ENCODE results near the gene TNNT1. TPM values are rescaled to one million over a fixed set of nuclear protein-coding genes. Genes with fewer than 3 reads are reported as not detected.

Gene TNNT1
- polyA plus RNA-seq, 1 experiment = 3.3 TPM

GRCh38 chr19:55098716-55099556 lies 50.1 kb downstream of the TNNT1 start:
- ChIA-PET POLR2A (no interaction called here), CTCF (interaction anchor here (0.6 to 1.8 kb wide), 3 partner anchors 10 to 33 kb away, joined by 3 to 10 read pairs (median 7); no protein-coding TSS in a partner anchor)
- TF ChIP-seq, protein P1, sequence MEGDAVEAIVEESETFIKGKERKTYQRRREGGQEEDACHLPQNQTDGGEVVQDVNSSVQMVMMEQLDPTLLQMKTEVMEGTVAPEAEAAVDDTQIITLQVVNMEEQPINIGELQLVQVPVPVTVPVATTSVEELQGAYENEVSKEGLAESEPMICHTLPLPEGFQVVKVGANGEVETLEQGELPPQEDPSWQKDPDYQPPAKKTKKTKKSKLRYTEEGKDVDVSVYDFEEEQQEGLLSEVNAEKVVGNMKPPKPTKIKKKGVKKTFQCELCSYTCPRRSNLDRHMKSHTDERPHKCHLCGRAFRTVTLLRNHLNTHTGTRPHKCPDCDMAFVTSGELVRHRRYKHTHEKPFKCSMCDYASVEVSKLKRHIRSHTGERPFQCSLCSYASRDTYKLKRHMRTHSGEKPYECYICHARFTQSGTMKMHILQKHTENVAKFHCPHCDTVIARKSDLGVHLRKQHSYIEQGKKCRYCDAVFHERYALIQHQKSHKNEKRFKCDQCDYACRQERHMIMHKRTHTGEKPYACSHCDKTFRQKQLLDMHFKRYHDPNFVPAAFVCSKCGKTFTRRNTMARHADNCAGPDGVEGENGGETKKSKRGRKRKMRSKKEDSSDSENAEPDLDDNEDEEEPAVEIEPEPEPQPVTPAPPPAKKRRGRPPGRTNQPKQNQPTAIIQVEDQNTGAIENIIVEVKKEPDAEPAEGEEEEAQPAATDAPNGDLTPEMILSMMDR (IDR thresholded peaks at IDR 0.05; ENCODE audit: low read depth, low read length) = 0 out of 2 replicates have a peak, but pooled peaks have one; percentile 3
- Histone ChIP-seq H3K27me3 (ENCODE audit: control insufficient read depth, insufficient read depth, low read length) (no peaks in the 10 kb centered on the region), H3K4me3 (ENCODE audit: low read depth, low read length) (no peak overlapping the region), H3K9me3 (ENCODE audit: control insufficient read depth, insufficient read depth, low read length) (peaks cover 11% of the 10 kb centered on the region), H3K27ac (ENCODE audit: low read depth, low read length) (no peak overlapping the region)
- DNase-seq (ENCODE audit: low read depth, low spot score) = no peak

GRCh38 chr19:55097864-55098715 lies 50.9 kb downstream of the TNNT1 start:
- DNase-seq (ENCODE audit: low read depth, low spot score) = no peak
- no peak overlapping the region for H3K27ac ChIP-seq (ENCODE audit: low read depth, low read length)
- no peak overlapping the region for H3K4me3 ChIP-seq (ENCODE audit: low read depth, low read length)
- ChIA-PET POLR2A (no interaction called here), CTCF (interaction anchor here (0.6 to 1.8 kb wide), 2 partner anchors 9 to 34 kb away, joined by 3 to 10 read pairs; no protein-coding TSS in a partner anchor)
- H3K9me3 ChIP-seq (ENCODE audit: control insufficient read depth, insufficient read depth, low read length) = peaks cover 3% of the 10 kb centered on the region
- H3K27me3 ChIP-seq (ENCODE audit: control insufficient read depth, insufficient read depth, low read length) = no peaks in the 10 kb centered on the region
- TF ChIP-seq, protein P1 (IDR thresholded peaks at IDR 0.05; ENCODE audit: low read depth, low read length) = no peak

DNA sequence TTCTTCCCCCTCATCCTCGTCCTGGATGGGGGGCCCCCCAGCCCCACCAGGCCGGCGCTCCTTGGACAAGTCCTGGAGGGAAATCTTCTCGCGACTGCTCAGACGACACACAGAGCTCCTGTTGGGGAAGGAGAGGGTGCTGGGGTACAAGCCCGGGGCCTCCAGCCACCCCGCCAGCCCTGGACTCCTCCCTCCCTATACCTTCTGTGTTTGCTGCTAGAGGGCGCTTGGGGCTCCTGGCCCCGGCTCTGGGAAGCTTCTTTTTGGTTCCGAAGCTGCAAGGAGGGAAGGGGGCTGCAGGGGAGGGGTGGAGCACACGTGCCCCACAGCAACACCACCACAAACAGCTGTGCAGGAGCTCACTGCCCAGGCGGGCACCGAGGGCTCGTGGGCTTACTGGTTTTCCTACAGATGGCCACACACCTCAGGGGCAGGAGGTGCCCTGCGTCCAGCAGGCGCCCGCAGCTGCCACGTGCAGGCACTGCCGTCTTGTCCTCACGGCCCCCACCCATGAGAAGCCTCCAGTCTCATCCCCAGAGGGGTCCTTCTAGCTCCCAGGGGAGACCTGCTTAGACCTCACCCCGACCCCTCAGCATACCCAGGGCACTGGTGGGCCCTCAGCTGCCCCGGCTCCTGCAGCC lies 52.8 kb downstream of the TNNT1 start:
- H3K27me3 ChIP-seq (ENCODE audit: control insufficient read depth, insufficient read depth, low read length) = no peaks in the 10 kb centered on the region
- H3K27ac ChIP-seq (ENCODE audit: low read depth, low read length) = no peak overlapping the region
- ChIA-PET POLR2A (no interaction called here), CTCF (no interaction called here)
- TF ChIP-seq, protein P1 (IDR thresholded peaks at IDR 0.05; ENCODE audit: low read depth, low read length) = no peak
- DNase-seq (ENCODE audit: low read depth, low spot score) = no peak
- no peaks in the 10 kb centered on the region; the same call in 1 of the 2 replicates for H3K9me3 ChIP-seq (ENCODE audit: control insufficient read depth, insufficient read depth, low read length)
- H3K4me3 ChIP-seq (ENCODE audit: low read depth, low read length) = no peak overlapping the region

DNA sequence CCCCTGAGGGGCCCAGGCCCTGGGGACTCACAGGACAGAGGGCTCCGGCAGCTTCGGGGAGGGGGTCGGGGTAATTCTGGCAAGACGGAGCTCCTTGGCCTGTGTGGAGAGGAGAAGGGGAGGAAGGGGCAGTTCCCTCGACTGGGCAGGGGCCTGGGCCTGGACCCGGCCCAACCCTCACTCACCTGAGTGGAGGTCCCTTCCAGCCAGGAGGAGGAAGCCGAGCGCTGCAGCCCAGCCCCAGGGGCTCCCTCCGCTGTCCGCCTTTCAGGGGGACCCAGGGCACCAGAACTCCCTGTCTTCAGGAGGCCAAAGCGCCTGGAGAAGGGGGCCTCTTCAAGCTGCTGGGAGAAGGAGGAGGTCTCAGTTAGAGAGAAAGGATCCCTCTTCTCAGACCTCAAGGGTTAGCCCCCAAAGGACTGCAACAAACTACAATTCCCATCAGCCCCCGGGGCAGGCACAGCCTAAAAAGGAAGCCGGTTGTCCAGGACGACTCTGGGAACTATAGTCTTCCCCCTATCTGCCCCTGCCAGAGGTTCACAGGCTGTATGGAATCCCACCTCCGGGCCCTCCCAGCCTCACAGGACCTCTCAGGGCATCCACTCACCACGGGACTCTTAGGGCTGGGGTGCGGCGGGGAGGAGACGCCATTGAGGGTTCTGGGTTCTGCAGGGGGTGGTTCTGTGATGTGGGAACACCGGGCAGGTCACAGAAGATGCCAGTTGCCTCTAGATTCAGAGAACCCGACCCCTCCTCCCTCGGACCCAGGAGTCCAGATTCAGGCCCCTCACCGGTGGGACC lies 53.5 kb downstream of the TNNT1 start:
- H3K4me3 ChIP-seq (ENCODE audit: low read depth, low read length) = no peak overlapping the region
- CTCF ChIA-PET = no interaction called here
- H3K27ac ChIP-seq (ENCODE audit: low read depth, low read length) = no peak overlapping the region
- no peaks in the 10 kb centered on the region; the same call in 1 of the 2 replicates for H3K9me3 ChIP-seq (ENCODE audit: control insufficient read depth, insufficient read depth, low read length)
- no peak for DNase-seq (ENCODE audit: low read depth, low spot score)
- no peaks in the 10 kb centered on the region for H3K27me3 ChIP-seq (ENCODE audit: control insufficient read depth, insufficient read depth, low read length)
- TF ChIP-seq, protein P1 (IDR thresholded peaks at IDR 0.05; ENCODE audit: low read depth, low read length) = no peak
- POLR2A ChIA-PET = no interaction called here

All from AG04450 (cell line).